A549 (cell line): Measurements from ENCODE around the gene HYPK.

Experiments
- CEBPB ChIP-seq, 2 experiments: fragments of >200 bp in 1 of 2; sonication (Bioruptor Twin) in 1 of 2; formaldehyde crosslinking in 1 of 2; IDR thresholded peaks; 2 replicates each; pipeline ENCODE4 v1.6.1; 2012 to 2016
- CHD4 ChIP-seq: fragments of 200-600 bp; sonication (generic); IDR thresholded peaks from 2 replicates; pipeline ENCODE4 v1.6.1; 2016; ENCODE audit warnings: antibody characterized with exemption, mild to moderate bottlenecking, borderline replicate concordance
- CTCF ChIP-seq: fragments of >200 bp; sonication (Bioruptor Twin); formaldehyde crosslinking; IDR thresholded peaks from 3 replicates; pipeline ENCODE4 v1.5.1; 2016
- EHF ChIP-seq: fragments of 250-450 bp; sonication (Bioruptor Pico); IDR thresholded peaks from 2 replicates; pipeline ENCODE4 v1.5.0; 2020; ENCODE audit warnings: mild to moderate bottlenecking
- EHMT2 ChIP-seq: fragments of 200-600 bp; sonication (generic); IDR thresholded peaks from 2 replicates; pipeline ENCODE4 v1.6.1; 2016; ENCODE audit warnings: antibody characterized with exemption, low read depth, mild to moderate bottlenecking, moderate library complexity
- HMGXB4 ChIP-seq: fragments of 250-450 bp; sonication (Bioruptor Pico); IDR thresholded peaks from 2 replicates; pipeline ENCODE4 v1.5.0; 2021; ENCODE audit warnings: mild to moderate bottlenecking, moderate library complexity, borderline replicate concordance
- JUN ChIP-seq, 2 experiments: fragments of >200 bp; sonication (Bioruptor Twin); formaldehyde crosslinking; IDR thresholded peaks; 2 replicates in 1 of 2; 3 replicates in 1 of 2; pipeline ENCODE4 v1.6.1; 2016 to 2017
- RFX5 ChIP-seq: fragments of 450-650 bp; IDR thresholded peaks from 2 replicates; pipeline ENCODE4 v1.7.1; 2014; ENCODE audit warnings: antibody characterized with exemption, mild to moderate bottlenecking, moderate library complexity
- SMC3 ChIP-seq: fragments of >200 bp; sonication (Bioruptor Twin); formaldehyde crosslinking; IDR thresholded peaks from 3 replicates; pipeline ENCODE4 v1.6.1; 2018; ENCODE audit warnings: inconsistent platforms

GRCh38 chr15:43775411-43775965 is 24.9 kb upstream of the HYPK start:
- TF ChIP-seq EHMT2: no peak
- TF ChIP-seq HMGXB4 (CRISPR knock-in tag): no peak
- peak; percentile 28; the same call in 1 of the 3 replicates for TF ChIP-seq CTCF
- TF ChIP-seq SMC3: no peak
- TF ChIP-seq CEBPB (IDR thresholded peaks at IDR 0.05): no peak
- no peak for TF ChIP-seq JUN (IDR thresholded peaks at IDR 0.05)
- no peak for TF ChIP-seq EHF
- no peak for TF ChIP-seq CHD4
- TF ChIP-seq RFX5: no peak
